Suprapubic skin (tissue), 3 donors: Measurements from ENCODE around the gene ARPC5.
"Not testable (repeated sequence)": the region's sequence is repeated elsewhere in the genome, so short reads cannot be mapped to it uniquely, and the experiment has no call there.

Experiments used
- POLR2A ChIP-seq, 2 donors: fragments of 450-650 bp; IDR thresholded peaks; one replicate each; pipeline ENCODE4 v1.6.1; 2017; ENCODE audit warnings: antibody characterized with exemption in 2 of 2, mild to moderate bottlenecking in 2 of 2, moderate library complexity in 2 of 2
- TF ChIP-seq, protein P1 (sequence below), 2 donors: fragments of 200-600 bp in 1 of 2; fragments of 450-650 bp in 1 of 2; sonication (generic) in 1 of 2; IDR thresholded peaks; one replicate each; pipeline ENCODE4 v1.5.1; 2016 to 2019; ENCODE audit warnings: antibody characterized with exemption in 2 of 2, mild to moderate bottlenecking in 1 of 2, moderate library complexity in 1 of 2

DNA sequence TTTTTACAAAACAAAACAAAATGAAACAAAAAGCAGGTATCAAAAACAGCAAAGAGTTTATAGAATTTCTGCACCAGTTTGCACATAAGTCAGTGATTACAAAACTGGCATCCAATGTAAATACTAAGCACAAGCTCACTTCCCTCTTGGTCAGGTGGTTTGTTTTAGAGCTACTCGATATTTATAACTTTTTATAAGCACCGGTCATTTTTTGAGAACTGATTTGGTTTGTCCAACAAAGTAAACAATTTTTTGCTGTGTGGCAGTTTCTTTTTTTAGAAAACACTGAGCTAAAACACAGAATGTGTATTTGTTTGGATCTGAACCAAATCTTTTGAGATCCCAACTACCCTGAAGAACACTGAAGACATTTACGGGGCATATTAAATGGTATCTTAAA, 9.3 kb downstream of the ARPC5 start:
- TF ChIP-seq, protein P1, sequence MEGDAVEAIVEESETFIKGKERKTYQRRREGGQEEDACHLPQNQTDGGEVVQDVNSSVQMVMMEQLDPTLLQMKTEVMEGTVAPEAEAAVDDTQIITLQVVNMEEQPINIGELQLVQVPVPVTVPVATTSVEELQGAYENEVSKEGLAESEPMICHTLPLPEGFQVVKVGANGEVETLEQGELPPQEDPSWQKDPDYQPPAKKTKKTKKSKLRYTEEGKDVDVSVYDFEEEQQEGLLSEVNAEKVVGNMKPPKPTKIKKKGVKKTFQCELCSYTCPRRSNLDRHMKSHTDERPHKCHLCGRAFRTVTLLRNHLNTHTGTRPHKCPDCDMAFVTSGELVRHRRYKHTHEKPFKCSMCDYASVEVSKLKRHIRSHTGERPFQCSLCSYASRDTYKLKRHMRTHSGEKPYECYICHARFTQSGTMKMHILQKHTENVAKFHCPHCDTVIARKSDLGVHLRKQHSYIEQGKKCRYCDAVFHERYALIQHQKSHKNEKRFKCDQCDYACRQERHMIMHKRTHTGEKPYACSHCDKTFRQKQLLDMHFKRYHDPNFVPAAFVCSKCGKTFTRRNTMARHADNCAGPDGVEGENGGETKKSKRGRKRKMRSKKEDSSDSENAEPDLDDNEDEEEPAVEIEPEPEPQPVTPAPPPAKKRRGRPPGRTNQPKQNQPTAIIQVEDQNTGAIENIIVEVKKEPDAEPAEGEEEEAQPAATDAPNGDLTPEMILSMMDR (IDR thresholded peaks at IDR 0.05) = not testable (repeated sequence)
- not testable (repeated sequence) for TF ChIP-seq POLR2A (IDR thresholded peaks at IDR 0.05)
